GM23248 (cell line): ENCODE measurements around the gene CEP112.

Experiments used
- EZH2 ChIP-seq: fragments of 200-600 bp; sonication (generic); IDR thresholded peaks from 2 replicates; pipeline ENCODE4 v1.6.1; 2018; ENCODE audit warnings: antibody characterized with exemption, mild to moderate bottlenecking; ENCODE audit not compliant: insufficient read depth, poor library complexity, severe bottlenecking
- EZH2phosphoT487 ChIP-seq: fragments of 200-600 bp; sonication (generic); IDR thresholded peaks from 2 replicates; pipeline ENCODE4 v1.6.1; 2018; ENCODE audit warnings: antibody characterized with exemption, moderate library complexity, mild to moderate bottlenecking, low read depth; ENCODE audit not compliant: insufficient read depth

DNA sequence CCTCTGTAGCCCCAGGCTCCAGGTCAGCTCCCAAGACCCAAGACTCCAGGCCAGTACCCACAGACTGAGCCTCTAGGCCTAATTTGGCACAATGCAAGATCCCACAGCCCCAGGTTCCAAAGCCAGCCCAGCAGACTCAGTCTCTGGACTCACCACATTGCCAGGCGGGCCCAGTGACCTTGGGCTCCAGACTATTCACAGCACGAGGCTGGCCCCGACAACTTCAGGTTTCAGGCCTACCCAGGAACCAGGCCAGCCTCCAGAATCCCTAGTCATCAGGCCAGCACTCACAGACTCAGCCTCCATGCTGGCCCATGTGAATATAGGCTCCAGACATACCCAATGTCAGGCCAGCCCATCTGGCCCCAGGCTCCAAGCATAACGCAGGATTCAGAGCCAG lies 103.8 kb downstream of the CEP112 start:
- no peak for TF ChIP-seq EZH2
- TF ChIP-seq EZH2phosphoT487: no peak
